ENCODE data around the gene TRHDE. TPM values are rescaled to one million over a fixed set of nuclear protein-coding genes. Genes with fewer than 3 reads are reported as not detected.
"Not testable (repeated sequence)": the region's sequence is repeated elsewhere in the genome, so short reads cannot be mapped to it uniquely, and the experiment has no call there.

TRHDE gene
- polyA plus RNA-seq, 2 of the 4 experiments (the other 2 are of a cell fraction), result 0.16 to 0.32 TPM

GRCh38 chr12:72699362-72699761, 427.2 kb downstream of the TRHDE start:
- Histone ChIP-seq H3K27ac (no peak overlapping the region), H3K4me2 (no peak overlapping the region), H3K9me3 (no peaks in the 10 kb centered on the region; the same call in 2 of the 3 replicates), H3K4me1 (no peaks in the 10 kb centered on the region), H3K4me3 (no peak overlapping the region)
- ChIA-PET CTCF (no interaction called here), POLR2A (no interaction called here)
- ATAC-seq, result peak in 1 of 2 experiments; percentile 60; a peak in 1 of 6 replicates
- FAIRE-seq, result no peak
- DNase-seq (ENCODE audit: low read depth in 1 of 2, low spot score in 1 of 2), result peak in 1 of 2 experiments; percentile 3
- WGBS (ENCODE audit: missing lambda C conversion rate), result 0% methylated on average over 1 of the region's 1 CpG
- no peak for TF ChIP-seq BCL3 (IDR thresholded peaks at IDR 0.05)
- no peak for TF ChIP-seq MAX (IDR thresholded peaks at IDR 0.05)
- TF ChIP-seq FOXS1 (CRISPR knock-in tag; IDR thresholded peaks at IDR 0.05), result no peak
- no peak for TF ChIP-seq E2F6 (IDR thresholded peaks at IDR 0.05; ENCODE audit: borderline replicate concordance, low read depth)
- TF ChIP-seq TFCP2L1 (CRISPR knock-in tag; IDR thresholded peaks at IDR 0.05), result no peak
- TF ChIP-seq JUNB (IDR thresholded peaks at IDR 0.05), result no peak
- no peak for TF ChIP-seq RFX5 (IDR thresholded peaks at IDR 0.05)
- TF ChIP-seq CEBPB (IDR thresholded peaks at IDR 0.05), result no peak
- TF ChIP-seq ZFP36 (IDR thresholded peaks at IDR 0.05; ENCODE audit: borderline replicate concordance, partially characterized antibody), result no peak
- no peak for TF ChIP-seq RNF2 (IDR thresholded peaks at IDR 0.05; ENCODE audit: borderline replicate concordance, low read depth)
- no peak for TF ChIP-seq KDM1A (IDR thresholded peaks at IDR 0.05; ENCODE audit: low read depth)
- TF ChIP-seq ESRRA (IDR thresholded peaks at IDR 0.05; ENCODE audit: borderline replicate concordance, low read length), result no peak
- TF ChIP-seq USF2 (IDR thresholded peaks at IDR 0.05), result no peak
- TF ChIP-seq FOSB (CRISPR knock-in tag; IDR thresholded peaks at IDR 0.05), result no peak
- no peak for TF ChIP-seq ZNF302 (CRISPR knock-in tag; IDR thresholded peaks at IDR 0.05)

- CTCF ChIA-PET, FAIRE-seq, POLR2A ChIA-PET: not testable (repeated sequence)
Observed at GRCh38 chr12:72712025-72712424, 439.9 kb downstream of the TRHDE start.

GRCh38 chr12:72716221-72716620, 444.1 kb downstream of the TRHDE start:
- no peak overlapping the region for H3K27ac ChIP-seq
- DNase-seq (ENCODE audit: low read depth in 1 of 2, low spot score in 1 of 2), result no peak
- H3K4me1 ChIP-seq, result no peaks in the 10 kb centered on the region
- ChIA-PET POLR2A (no interaction called here), CTCF (no interaction called here)
- H3K4me2 ChIP-seq, result no peak overlapping the region
- no peak overlapping the region for H3K4me3 ChIP-seq
- FAIRE-seq, result no peak
- WGBS (ENCODE audit: missing lambda C conversion rate), result 9% methylated on average over 2 of the region's 2 CpGs
- ATAC-seq, result no peak
- H3K9me3 ChIP-seq, result no peaks in the 10 kb centered on the region
- TF ChIP-seq SREBF2 (IDR thresholded peaks at IDR 0.05) (no peak), HOXA7 (CRISPR knock-in tag; IDR thresholded peaks at IDR 0.05) (no peak), E2F6 (IDR thresholded peaks at IDR 0.05; ENCODE audit: borderline replicate concordance, low read depth) (no peak), POLR2AphosphoS2 (conservative IDR thresholded peaks at IDR 0.05; ENCODE audit: low read length) (no peak), TP53 (CRISPR knock-in tag; IDR thresholded peaks at IDR 0.05) (no peak), FOXS1 (CRISPR knock-in tag; IDR thresholded peaks at IDR 0.05) (no peak), CBX8 (IDR thresholded peaks at IDR 0.05) (no peak), ZFP36 (IDR thresholded peaks at IDR 0.05; ENCODE audit: borderline replicate concordance, partially characterized antibody) (no peak), POLR2A (IDR thresholded peaks at IDR 0.05; ENCODE audit: low read length) (no peak), BCL3 (IDR thresholded peaks at IDR 0.05) (no peak), HEYL (CRISPR knock-in tag; IDR thresholded peaks at IDR 0.05) (no peak), RAD21 (conservative IDR thresholded peaks at IDR 0.05 in 1 of 2, IDR thresholded peaks at IDR 0.05 in 1 of 2) (no peak), ZSCAN20 (CRISPR knock-in tag; IDR thresholded peaks at IDR 0.05) (no peak), MAZ (IDR thresholded peaks at IDR 0.05; ENCODE audit: borderline replicate concordance, low read depth, low read length) (no peak), CEBPB (IDR thresholded peaks at IDR 0.05) (no peak), ZC3H11A (IDR thresholded peaks at IDR 0.05) (no peak), PHF8 (IDR thresholded peaks at IDR 0.05; ENCODE audit: borderline replicate concordance, low read depth) (no peak), HMGXB4 (CRISPR knock-in tag; IDR thresholded peaks at IDR 0.05; ENCODE audit: borderline replicate concordance) (no peak)

More at GRCh38 chr12:72712025-72712424, 439.9 kb downstream of the TRHDE start:
- not testable (repeated sequence) for H3K27ac ChIP-seq; H3K4me2 ChIP-seq; ATAC-seq; DNase-seq (ENCODE audit: low read depth in 1 of 2, low spot score in 1 of 2); H3K4me1 ChIP-seq; H3K9me3 ChIP-seq; H3K4me3 ChIP-seq
- WGBS (ENCODE audit: missing lambda C conversion rate), result 26% methylated on average over 9 of the region's 11 CpGs

Measured in A549 (cell line).